Lower leg skin (tissue), 3 donors: ENCODE measurements around the gene BTG3.

Source experiments
- POLR2A ChIP-seq, 2 donors: fragments of 450-650 bp; IDR thresholded peaks; one replicate each; pipeline ENCODE4 v1.6.1; 2016 to 2017; ENCODE audit warnings: antibody characterized with exemption in 2 of 2, mild to moderate bottlenecking in 1 of 2, moderate library complexity in 1 of 2
- TF ChIP-seq, protein P1 (sequence below), 3 donors: fragments of 450-650 bp; IDR thresholded peaks; one replicate each; pipeline ENCODE4 v1.5.1; 2016; ENCODE audit warnings: antibody characterized with exemption in 3 of 3, mild to moderate bottlenecking in 3 of 3, moderate library complexity in 2 of 3

DNA sequence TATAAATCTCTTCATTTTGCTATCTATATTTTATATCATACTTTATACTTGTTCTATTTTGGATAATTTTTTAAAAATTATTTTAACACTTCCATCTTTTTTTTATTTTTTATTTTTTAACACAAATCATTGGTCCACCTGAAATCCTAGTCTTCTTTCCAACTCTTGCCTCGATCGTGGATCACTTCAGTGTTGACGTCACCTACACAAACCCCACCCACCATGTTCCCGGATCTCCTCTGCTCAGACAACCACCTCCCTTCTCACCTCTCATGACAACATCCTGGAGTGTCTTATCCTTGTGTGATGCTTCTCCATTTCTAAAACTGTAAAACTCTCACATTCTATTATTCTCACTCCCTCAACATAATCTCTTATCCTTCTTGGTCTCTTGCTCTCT, 34.1 kb upstream of the BTG3 start:
- TF ChIP-seq, protein P1, sequence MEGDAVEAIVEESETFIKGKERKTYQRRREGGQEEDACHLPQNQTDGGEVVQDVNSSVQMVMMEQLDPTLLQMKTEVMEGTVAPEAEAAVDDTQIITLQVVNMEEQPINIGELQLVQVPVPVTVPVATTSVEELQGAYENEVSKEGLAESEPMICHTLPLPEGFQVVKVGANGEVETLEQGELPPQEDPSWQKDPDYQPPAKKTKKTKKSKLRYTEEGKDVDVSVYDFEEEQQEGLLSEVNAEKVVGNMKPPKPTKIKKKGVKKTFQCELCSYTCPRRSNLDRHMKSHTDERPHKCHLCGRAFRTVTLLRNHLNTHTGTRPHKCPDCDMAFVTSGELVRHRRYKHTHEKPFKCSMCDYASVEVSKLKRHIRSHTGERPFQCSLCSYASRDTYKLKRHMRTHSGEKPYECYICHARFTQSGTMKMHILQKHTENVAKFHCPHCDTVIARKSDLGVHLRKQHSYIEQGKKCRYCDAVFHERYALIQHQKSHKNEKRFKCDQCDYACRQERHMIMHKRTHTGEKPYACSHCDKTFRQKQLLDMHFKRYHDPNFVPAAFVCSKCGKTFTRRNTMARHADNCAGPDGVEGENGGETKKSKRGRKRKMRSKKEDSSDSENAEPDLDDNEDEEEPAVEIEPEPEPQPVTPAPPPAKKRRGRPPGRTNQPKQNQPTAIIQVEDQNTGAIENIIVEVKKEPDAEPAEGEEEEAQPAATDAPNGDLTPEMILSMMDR (IDR thresholded peaks at IDR 0.05): no peak
- TF ChIP-seq POLR2A (IDR thresholded peaks at IDR 0.05): no peak
